Raji (cell line): ENCODE measurements around the gene MME.

Experiments used
- POLR2A ChIP-seq: IDR thresholded peaks from 2 replicates; pipeline ENCODE4 v1.6.1; 2011; ENCODE audit warnings: low read depth, low read length, control low read depth; ENCODE audit not compliant: insufficient read depth

Gene MME

DNA sequence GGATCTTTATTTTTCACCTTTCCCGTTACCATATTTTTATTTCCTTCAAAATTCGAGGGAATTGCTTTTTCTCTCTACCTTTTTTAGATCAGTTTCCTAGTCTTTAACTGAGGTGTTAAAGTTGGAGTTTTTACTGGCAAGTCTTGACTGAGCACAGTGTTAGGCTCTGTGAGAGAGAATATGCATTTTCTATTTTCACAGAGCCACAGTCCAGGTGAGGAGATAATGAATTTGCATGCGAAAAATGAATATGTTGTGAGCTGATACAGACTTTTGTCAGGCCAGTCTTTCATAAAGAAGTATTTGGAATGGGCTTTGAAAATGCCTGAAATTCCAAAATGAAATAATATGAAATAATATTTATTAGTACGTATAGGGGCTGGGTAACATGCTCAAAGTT lies 31.9 kb downstream of the MME start:
- no peak for TF ChIP-seq POLR2A

DNA sequence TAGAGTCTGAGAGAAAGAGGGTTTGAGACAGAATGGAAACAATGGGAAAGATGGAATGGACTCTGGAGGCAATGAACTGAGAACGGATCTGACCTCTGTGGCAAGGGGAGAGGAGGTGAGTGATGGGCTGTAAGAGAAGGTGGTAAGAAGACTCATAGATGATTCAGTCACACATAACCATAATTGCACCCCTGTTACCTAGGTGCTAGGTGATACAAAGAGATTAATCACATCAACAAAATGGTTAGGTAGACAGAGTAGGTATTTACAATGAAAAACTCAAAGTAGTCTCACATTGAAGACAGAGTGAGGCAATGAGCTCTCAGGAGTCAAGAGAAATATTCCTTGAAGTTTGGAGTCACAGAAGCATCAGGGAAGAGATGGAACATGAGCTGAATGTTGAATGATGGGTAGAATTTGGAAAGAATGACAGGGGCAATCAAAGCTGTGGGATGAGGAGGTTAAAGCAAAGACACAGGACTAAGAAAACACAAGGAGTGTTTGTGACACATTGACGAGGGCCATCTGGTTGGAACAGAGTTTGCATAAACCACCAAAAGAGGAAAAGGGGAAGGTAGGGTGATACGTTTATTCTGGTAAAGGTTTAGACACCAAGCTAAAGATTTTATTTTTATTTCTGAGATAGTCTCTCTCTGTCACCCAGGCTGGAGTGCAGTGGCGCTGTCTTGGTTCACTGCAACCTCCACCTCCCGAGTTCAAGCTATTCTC lies 32.7 kb downstream of the MME start:
- peak; percentile 65 for TF ChIP-seq POLR2A

DNA sequence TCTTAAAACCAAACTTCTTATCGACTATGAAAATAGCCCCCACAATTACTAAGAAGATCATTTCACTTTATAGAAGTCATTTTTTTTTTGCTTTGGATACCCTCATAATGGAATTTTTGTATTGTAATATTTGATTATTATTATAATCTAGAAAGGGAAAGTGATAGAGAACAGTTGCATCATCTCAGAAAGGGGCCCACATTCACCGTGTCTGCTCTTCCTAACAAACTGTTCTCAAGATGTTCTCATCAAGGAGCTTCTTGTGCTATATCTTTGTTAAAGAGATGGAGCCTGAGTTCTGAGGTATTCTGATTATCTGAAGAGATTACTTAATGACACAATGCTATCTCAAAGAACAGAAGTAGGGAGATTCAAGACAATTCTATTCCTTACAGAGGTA lies 49.3 kb downstream of the MME start:
- TF ChIP-seq POLR2A: no peak

DNA sequence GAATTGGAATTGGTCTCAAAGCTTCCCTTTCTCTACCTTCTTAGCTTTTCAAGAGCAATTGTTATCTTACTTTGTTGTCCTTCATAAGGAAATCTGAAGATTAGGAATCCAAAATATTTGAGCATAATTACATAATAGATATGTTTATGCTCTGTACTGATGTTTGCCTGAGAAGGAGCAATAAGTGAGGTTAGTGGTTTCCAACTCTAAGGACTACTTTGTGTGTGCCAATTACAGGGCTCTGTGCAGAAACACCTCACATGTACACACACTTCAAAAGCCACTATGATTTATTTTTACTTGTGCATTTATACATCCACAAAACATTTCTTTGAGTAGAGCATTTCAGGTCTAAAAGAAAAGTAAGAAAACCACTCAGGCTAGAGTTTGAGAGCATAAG lies 49.9 kb downstream of the MME start:
- TF ChIP-seq POLR2A: no peak

DNA sequence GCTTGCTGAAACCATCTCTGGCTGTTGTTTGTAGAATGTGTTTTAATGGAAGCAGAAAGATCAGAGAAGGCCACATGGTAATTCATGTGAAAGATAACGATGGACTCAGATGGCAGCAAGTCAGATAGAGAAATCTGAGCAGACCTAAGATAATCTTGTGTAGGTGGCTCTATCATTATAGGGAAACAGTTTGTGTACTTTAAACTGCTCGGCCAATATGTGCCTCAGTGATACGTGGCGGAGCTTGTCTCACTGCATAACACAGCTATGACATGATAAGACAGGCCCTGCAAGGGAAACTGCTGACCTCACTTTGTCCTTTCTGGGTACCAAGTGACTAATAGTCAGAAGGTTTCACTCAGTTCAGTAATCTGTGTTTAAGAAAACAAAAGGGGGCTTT lies 51.0 kb downstream of the MME start:
- TF ChIP-seq POLR2A: no peak

DNA sequence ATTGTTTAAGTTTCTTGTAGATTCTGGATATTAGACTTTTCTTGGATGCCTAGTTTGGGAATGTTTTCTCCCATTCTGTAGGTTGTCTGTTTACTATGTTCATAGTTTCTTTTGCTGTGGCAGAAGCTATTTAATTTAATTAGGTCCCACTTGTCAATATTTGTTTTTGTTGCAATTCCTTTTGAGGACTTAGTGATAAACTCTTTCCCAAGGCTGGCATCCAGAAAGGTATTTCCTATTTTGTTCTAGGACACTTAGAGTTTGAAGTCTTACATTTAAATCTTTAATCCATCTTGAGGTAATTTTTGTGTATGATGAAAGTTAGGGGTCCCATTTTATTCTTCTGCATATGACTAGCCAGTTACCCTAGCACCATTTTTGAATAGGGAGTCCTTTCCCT lies 54.9 kb downstream of the MME start:
- TF ChIP-seq POLR2A: no peak

DNA sequence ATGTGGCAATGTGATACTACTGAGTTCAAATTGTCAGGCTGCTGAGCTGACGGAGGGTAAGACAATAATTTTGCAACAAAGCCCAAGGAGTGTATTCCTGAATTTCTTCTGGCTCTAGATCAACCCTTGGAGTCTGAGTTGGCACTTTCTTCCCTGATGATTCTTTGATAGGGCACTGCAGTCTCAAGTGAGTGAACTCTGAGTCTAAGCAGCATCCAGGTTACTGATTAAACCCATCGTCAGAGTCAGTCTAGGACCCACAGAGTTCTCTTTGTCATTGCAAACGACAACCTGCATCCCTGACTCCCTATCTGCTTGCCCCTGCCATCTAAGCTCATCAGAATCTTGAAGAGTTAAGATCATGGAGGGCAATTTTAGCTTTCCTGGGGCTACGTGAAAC lies 58.6 kb downstream of the MME start:
- no peak for TF ChIP-seq POLR2A

DNA sequence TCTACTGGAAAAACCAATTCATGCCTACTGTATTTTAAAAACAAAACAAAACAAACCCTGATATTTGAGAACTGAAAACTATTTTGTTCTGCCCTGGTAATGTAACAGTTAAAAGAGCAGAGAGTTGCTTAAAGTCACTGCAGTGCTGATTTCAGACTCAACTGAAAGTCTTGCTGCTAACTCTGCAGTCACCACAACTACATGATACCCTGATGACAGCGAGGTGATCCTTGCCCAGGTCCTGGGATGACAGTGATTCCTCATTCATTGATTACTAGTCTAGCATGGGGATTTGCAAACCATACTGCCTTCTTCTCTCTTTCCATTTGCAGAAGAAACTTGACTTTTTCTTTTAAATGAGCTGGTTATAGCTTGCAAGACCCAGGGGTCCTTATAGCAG lies 67.5 kb downstream of the MME start:
- TF ChIP-seq POLR2A: no peak

DNA sequence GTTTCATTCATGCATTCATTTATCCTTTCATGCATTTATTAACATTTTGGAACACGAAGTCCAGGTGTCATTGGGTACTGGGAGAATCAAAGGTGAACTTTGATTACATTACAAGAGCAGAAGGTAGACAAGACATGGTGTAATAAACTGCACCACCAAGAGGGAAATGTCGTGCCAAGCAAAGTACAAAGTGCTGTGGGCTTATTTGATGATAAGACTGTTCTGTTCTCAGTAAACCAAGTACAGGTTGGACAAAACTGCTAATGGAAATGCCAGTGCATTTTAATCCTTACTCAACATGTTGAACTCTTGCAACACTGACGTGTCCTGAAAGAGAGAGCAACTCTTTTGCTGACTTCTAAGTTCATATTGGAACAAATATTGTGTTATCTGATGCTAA lies 69.4 kb downstream of the MME start:
- TF ChIP-seq POLR2A: no peak

DNA sequence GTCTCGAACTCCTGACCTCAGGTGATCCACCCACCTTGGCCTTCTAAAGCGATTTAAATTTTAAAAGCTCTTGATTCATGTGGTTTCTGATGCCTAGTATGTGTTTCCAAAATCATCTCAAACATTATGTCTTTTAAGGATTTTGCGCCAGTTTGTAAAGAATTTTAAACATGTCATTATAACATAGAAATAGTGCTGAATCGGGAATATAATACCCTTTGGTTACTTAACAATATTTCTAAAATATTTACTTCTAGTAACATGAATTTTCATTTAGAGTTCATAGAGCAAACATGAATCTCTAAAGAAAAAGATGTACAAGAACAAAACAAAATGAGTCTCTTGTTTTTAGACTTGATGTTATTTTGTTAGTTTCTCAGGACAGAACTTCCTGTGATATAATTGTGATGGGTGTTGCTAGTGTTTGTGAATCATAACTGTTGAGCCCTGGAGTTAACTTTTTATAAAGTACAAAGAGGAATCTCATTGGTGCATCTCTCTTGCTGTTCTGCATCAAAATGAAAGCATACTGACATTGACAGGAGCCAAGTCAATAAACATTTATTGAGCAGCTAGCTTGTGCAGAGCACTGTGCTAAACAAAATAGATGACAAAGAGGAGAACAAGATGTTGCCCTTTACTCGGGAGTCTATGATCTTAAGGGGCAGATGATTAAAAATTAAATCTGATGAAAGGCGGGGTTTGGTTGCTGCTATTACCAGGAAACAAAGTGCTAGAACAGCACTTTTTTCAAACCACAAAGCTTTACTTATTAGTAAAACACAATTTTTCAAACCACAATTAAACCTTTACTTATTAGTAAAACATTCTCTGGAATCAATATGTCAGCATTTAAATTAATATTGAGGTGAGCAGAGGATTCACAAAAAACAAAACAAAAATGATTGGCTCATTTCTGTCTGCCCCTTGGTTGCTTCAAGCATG lies 73.4 kb downstream of the MME start:
- TF ChIP-seq POLR2A: no peak

DNA sequence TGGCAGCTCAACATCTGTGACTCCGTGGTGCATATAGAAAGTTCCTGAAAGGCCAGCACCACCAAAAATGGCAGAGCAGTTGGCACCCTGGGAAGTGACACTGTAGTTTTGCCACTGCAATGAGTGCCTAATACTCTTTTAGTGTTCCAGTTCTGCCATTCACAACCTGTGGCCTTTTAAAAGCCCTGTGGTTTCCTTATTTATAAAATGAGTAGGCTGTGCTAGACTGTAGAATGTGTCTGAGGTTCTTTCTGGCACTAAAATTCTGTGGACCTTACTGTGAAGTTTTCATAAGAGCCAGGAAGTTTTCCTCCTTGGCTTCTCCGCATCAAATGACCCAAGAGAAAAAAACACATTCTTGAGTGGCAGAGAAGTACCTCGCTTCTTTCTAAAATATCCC lies 74.1 kb downstream of the MME start:
- TF ChIP-seq POLR2A: no peak

DNA sequence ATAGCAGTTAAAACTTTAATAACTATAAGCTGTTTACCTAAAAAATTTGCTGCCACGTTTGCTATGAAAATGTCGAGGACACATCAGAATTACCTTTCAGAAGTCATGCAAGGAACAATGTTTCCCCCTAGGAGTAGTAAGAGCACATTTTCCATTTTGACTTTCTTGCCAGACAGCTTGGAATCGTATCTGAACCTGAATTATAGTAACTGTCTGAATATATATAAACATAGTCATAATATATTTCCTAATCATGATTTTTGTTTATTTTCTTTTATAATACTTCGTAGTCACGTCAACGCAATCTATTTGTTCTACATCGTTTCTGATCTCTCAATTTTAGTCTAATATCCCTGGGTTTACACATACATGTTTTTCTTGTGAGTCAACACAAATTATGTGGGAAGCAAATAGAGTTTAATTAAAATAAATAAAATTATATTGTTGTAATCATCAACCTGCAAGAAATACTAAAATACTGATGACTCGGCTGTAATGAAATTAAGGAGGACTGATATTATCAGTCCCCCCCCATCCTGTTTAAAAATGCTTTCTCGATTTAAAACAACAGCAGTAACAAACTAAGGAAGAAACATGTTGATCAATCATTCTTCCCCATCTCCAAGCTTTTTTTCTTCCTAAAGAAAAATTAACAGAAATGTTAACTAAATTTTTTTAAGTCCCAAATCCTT lies 78.4 kb downstream of the MME start:
- no peak for TF ChIP-seq POLR2A

DNA sequence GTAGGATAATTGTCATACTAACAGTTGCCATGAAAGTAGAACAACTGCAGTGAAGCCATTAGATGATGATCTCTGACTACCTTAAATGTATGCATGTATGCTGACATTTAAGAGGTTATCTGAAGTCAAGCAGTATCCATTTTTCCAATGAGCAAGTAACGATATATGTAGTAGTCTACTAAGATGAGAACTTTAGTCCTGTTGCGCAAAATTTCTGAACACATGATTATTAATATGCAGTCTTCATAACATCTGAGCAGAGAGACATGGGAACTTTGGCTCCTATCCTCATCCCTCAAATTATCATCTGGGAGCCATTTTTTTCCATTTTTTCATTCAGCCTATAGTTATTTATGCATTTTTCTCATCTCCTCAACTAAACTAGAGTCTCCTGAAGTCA lies 79.2 kb downstream of the MME start:
- no peak for TF ChIP-seq POLR2A

DNA sequence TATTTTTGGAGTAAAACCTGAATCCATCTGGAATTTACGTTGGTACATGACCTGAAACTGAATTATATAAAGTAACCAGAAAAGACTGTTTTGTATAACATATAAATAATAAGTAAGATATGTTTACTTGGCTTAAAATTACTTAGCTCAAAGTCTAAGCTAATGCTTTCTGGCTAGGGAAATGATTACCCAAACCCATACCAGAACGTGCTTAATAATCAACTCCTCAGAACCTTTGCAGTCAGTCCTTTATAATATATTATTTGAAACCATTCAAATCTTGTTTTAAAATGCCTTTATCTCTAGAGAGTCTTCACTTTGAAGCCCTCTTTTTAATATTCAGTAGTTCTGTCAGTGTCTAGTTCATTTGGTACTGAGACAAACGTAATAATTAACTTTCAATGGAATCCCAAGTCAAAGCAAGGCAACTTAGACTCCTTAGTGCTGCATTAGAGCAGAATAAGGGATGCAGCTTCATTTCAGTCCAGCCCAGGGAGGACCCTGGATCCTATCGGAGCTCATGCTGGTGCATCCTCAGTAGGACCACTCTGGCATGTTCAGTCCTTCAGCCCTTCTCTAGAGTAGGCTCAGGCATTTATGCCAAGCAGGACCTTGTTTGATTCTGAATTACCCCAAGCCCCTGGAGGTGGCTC lies 81.6 kb downstream of the MME start:
- no peak for TF ChIP-seq POLR2A

DNA sequence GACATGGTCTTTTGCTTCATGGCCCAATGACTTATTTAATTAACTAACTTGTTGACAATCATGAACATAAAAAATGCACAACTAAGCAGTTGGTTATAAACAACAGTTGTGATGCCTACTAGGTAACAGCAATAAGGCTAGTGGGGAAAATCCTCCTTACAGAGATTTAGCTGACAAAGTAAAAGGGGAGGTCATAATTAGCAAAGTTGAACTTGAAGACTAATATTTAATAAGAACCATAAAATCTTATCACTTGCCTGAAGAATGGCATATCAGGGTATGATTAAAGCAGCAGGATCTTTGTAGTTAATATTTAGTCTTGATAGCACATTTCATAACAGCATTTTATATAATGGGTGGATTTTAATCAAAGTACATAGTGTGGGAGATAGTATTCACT lies 84.2 kb downstream of the MME start:
- no peak for TF ChIP-seq POLR2A
